ENCODE results near the gene POR. TPM values are rescaled to one million over a fixed set of nuclear protein-coding genes. Genes with fewer than 3 reads are reported as not detected.
A peak's percentile ranks its signal among the peaks of the same experiment; 100 is the strongest.

Gene POR
- total and polyA plus RNA-seq, 12 donors = 268 to 1,301 (median 597) TPM

DNA sequence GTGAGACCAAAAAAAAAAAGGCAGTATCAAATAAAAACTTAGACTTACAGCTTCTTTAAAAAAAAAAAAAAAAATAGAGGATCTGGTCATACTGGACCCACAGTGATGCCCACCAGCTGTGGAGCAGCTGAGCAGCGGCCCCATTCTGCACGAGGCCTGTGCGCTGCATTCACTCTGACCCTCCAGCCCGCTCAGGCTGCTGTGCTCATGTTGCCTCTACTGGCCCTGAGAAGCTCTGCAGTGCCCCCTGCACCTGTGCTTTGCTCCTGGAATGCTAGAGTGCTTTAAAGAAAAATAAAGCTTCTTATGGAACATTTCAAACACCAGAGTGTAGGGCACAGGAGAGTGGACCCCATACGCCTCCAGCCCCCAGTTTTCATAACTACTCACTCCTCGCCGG is 46.3 kb downstream of the POR start:
- Histone ChIP-seq H3K4me1 (replicated peaks in 1 of 2) (peaks cover 34 to 48% of the 10 kb centered on the region in 2 donors), H3K27ac (peak overlapping the region in 3 of 5 donors; percentile 81 to 97 (median 94)), H3K9me3 (replicated peaks in 1 of 3) (no peaks in the 10 kb centered on the region), H3K27me3 (no peaks in the 10 kb centered on the region), H3K4me3 (no peak overlapping the region), H3K36me3 (replicated peaks in 1 of 2) (peaks cover 0 to 39% of the 10 kb centered on the region in 2 donors)
- 92 to 95% (median 93%) methylated on average over 7 of the region's 7 CpGs for WGBS, 4 donors
- intact Hi-C loops (cut with DNase I) = no loop called here
- DNase-seq = no peak
- TF ChIP-seq, protein P1, sequence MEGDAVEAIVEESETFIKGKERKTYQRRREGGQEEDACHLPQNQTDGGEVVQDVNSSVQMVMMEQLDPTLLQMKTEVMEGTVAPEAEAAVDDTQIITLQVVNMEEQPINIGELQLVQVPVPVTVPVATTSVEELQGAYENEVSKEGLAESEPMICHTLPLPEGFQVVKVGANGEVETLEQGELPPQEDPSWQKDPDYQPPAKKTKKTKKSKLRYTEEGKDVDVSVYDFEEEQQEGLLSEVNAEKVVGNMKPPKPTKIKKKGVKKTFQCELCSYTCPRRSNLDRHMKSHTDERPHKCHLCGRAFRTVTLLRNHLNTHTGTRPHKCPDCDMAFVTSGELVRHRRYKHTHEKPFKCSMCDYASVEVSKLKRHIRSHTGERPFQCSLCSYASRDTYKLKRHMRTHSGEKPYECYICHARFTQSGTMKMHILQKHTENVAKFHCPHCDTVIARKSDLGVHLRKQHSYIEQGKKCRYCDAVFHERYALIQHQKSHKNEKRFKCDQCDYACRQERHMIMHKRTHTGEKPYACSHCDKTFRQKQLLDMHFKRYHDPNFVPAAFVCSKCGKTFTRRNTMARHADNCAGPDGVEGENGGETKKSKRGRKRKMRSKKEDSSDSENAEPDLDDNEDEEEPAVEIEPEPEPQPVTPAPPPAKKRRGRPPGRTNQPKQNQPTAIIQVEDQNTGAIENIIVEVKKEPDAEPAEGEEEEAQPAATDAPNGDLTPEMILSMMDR (IDR thresholded peaks at IDR 0.05) = no peak
- TF ChIP-seq POLR2A (IDR thresholded peaks at IDR 0.05) = no peak

- WGBS, 4 donors = 10 to 21% (median 16%) methylated on average over 18 of the region's 18 CpGs
- H3K36me3 ChIP-seq (replicated peaks in 1 of 2) = peaks cover 0 to 23% of the 10 kb centered on the region in 2 donors
- no peaks in the 10 kb centered on the region for H3K27me3 ChIP-seq
- H3K27ac ChIP-seq = peak overlapping the region; percentile 69 to 97 (median 81)
- H3K4me3 ChIP-seq = no peak overlapping the region
- H3K4me1 ChIP-seq (replicated peaks in 1 of 2) = peaks cover 48 to 60% of the 10 kb centered on the region in 2 donors
- H3K9me3 ChIP-seq (replicated peaks in 1 of 3) = no peaks in the 10 kb centered on the region
- intact Hi-C loops (cut with DNase I) = no loop called here
- TF ChIP-seq, protein P1 (IDR thresholded peaks at IDR 0.05) = no peak
- TF ChIP-seq POLR2A (IDR thresholded peaks at IDR 0.05) = no peak
- DNase-seq = peak; percentile 45 to 83 (median 71)
Measured at GRCh38 chr7:75962607-75963380, 47.8 kb downstream of the POR start.

- H3K9me3 ChIP-seq (replicated peaks in 1 of 3) = no peaks in the 10 kb centered on the region
- H3K4me3 ChIP-seq = no peak overlapping the region
- 39 to 55% (median 49%) methylated on average over 8 to 9 of the region's 9 CpGs for WGBS, 4 donors
- H3K36me3 ChIP-seq (replicated peaks in 1 of 2) = peaks cover 0 to 16% of the 10 kb centered on the region in 2 donors
- H3K4me1 ChIP-seq (replicated peaks in 1 of 2) = peaks cover 55 to 67% of the 10 kb centered on the region in 2 donors
- peak in 3 of 7 donors; percentile 15 to 52 (median 42) for DNase-seq
- H3K27ac ChIP-seq = peak overlapping the region; percentile 69 to 97 (median 81)
- TF ChIP-seq, protein P1 (IDR thresholded peaks at IDR 0.05) = no peak
- TF ChIP-seq POLR2A (IDR thresholded peaks at IDR 0.05) = no peak
- H3K27me3 ChIP-seq = no peaks in the 10 kb centered on the region
- intact Hi-C loops (cut with DNase I) = no loop called here
Measured at GRCh38 chr7:75963381-75963995, 48.5 kb downstream of the POR start.

DNA sequence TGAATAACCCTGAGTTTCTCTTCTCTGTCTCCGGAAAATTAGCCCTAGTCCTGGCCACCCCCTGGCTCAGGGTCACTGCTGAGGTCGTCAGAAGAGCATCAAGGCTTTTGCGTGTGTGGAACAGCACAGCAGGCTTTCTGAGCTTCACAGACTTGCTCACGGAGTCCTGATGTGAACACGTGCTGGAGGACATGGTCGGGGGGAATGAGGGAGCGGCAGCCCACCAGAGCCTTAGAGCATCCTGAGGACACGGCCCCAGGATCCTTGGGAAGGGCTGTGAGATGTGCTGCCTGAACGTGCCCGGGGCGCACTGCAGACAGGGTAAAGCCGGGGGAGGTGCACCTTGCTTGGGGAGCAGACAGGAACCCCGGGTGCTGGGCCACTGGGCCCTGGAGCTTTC is 50.7 kb downstream of the POR start:
- WGBS, 4 donors = 36 to 53% (median 49%) methylated on average over 8 to 13 of the region's 13 CpGs
- TF ChIP-seq, protein P1 (IDR thresholded peaks at IDR 0.05) = no peak
- no peak for TF ChIP-seq POLR2A (IDR thresholded peaks at IDR 0.05)
- H3K36me3 ChIP-seq (replicated peaks in 1 of 2) = peaks cover 0 to 2% of the 10 kb centered on the region in 2 donors
- peaks cover 60 to 86% of the 10 kb centered on the region in 2 donors for H3K4me1 ChIP-seq (replicated peaks in 1 of 2)
- no peaks in the 10 kb centered on the region for H3K27me3 ChIP-seq
- no peaks in the 10 kb centered on the region for H3K9me3 ChIP-seq (replicated peaks in 1 of 3)
- peak overlapping the region; percentile 90 to 99 (median 95) for H3K27ac ChIP-seq
- DNase-seq = peak in 3 of 7 donors; percentile 59 to 66 (median 62)
- H3K4me3 ChIP-seq = no peak overlapping the region
- intact Hi-C loops (cut with DNase I) = no loop called here

Measured in adrenal gland (tissue), 12 donors.